HG03354 (cell line): ENCODE data around the gene UACA.
"Not testable (repeated sequence)": the region's sequence is repeated elsewhere in the genome, so short reads cannot be mapped to it uniquely, and the experiment has no call there.

Source experiments
- ATAC-seq: cut with Tn5 transposase; IDR thresholded peaks from one replicate; pipeline ENCODE4 v1.9.1; 2021; ENCODE audit warnings: mild to moderate bottlenecking; ENCODE audit not compliant: unreplicated experiment, poor library complexity, severe bottlenecking

Gene UACA

DNA sequence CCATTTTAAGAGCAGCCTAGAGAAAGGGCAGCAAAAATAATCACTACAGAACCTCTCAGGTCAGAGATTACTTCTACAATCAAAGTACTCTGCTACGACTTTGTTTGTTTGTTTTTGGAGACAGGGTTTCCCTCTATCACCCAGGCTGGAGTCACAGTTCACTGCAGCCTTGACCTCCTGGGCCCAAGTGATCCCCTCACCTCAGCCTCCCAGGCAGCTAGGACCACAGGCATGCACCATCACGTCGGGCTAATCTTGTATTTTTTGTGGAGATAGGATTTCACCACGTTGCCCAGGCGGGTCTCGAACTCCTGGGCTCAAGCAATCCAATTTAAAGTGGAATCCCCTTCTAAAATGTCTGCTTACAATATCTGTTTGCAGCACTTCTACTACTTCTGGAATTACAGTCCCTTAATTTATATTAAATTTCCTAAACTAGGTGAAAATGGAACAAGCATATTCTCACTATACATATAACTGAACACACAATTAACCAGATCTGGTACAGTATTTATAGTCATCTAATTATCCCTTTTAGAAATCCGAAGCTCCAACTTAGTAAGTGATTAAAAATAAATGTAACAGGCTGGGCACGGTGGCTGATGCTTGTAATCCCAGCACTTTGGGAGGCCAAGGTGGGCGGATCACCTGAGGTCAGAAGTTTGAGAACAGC lies 4.4 kb downstream of the UACA start:
- no peak for ATAC-seq

DNA sequence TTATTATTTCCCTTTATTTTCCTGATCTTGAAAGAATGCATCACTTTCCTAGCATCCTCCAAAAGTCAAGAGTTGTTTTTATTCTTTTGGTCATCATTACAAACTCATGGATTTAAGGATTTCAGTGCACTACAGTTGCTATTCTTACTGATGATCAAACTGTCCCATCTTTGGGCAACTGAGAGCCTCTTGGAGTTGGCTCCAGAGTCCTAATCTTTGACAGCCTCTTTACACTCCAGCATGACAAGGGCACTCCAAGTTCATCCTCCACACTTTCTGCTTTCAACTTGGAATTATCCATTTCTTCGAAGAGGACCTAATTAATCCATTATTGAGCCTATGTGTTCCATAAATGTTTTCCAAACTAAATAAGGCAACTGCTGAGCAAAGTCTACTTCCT lies 5.7 kb downstream of the UACA start:
- no peak for ATAC-seq

DNA sequence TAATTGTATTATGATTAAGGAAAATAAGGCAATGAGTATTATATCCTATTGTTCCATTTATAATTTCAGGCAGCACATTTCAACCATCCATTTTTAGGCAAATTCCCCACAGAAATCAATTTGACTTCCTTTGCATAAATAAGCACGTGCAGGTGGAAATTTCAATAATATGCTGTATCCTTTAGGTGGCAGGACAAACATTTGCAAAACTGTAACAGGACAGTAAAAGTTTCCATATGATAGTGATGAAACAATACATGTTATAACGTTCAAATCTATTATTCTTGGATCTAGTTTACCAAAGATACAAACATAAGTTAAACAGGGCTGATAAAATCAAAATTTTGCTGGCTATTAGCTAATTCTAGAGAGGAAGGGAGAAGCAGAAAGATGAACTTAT lies 8.5 kb downstream of the UACA start:
- ATAC-seq = no peak

DNA sequence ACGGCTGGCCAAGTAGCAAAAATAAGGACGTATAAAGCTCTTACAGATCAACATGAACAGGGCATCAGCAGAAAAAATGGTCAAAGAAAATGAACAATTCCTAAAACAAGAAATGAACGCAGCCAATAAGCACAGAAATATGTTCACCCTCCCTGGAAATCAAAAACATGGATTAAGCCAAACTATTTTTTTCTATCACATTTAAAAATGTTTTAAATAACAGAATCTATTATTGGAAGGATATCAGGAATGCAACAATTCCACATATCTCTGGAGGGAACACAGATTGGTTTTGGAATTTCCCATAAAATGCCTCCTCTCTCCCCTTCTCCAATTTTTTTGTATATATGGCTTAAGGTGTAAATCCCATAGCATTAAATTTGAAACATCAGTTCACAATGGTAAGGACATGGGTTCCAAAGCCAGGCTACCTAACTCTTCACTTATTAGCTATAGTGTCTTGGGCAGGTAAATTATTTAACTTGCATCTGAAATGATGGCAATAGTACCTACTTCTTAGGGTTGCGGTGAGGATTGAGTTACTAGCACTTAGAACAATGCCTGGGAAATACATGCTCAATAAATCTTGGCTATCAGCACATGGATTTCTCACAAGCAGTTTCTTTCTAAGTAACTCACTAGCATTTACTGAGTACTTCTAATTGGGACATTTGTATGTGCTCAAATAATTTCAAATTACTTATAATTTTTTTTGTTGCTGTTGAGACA lies 10.1 kb downstream of the UACA start:
- no peak for ATAC-seq

DNA sequence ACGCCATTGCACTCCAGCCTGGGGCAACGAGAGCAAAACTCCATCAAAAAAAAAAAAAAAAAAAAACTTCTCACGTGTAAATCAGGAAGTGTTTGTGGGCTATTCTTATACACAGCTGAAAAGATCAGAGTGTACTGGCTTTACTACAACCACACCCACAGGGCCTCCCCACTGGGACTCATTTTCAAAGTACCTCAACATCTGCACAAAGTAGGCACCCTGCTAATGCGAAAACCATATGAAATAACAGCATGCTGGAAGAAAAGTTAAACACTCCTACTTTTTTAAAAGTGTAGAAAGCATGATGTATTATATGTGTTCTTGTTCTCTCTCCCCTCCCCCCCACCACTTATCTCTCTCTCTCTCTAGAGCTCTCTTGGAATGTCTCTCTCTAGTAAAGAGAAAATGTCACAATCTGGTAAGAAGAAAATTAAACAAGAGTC lies 11.1 kb downstream of the UACA start:
- no peak for ATAC-seq

DNA sequence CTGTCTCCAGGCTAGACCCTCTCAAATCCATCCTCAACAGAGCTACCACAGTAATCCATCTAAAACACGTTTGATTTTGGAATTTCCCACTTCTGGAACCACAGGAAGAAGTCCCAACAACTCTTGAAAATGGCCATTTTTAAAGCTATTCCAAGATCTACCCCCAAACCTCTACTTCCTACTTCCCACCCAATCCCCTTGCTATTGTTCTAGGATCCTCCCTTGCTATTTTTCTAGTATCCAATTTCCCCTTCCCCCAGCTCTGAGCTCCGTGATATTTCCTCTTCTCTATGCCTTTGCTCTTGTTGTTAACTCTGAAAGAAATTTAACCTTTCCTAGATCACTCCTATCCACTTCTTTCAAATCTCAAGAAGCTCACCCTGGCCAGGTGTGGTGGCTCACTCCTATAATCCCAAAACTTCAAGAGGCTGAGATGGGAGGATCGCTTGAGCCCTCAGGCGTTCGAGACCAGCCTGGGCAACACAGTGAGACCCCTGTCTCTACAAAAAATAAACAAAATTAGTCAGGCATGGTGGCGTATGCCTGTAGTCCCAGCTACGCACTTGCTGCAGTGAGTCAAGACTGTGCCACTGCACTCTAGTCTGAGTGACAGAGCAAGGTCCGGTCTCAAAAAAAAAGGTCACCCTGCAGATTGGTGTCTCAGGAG lies 13.0 kb downstream of the UACA start:
- ATAC-seq = no peak

DNA sequence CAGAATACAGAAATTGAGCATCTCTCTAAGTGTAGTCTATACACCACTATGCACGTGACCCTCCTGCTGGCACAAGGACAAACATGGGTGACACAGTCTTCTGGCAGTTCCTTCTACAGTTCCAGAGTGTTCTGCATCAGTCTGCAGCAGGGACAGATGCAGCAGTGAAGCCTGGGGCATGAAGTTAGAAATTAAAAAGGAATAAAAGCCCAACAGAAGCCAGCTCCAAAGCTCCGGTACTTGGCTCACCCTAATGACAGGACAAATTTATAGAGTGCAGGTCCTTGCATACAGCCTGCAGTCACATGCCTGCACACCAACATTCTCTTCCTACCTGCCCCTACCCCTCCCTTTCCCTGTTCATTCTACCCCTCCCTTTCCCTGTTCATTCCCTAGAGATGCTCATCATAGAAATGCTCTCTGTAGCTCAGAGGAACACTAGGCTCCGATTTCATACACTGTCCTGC lies 15.0 kb downstream of the UACA start:
- no peak for ATAC-seq

DNA sequence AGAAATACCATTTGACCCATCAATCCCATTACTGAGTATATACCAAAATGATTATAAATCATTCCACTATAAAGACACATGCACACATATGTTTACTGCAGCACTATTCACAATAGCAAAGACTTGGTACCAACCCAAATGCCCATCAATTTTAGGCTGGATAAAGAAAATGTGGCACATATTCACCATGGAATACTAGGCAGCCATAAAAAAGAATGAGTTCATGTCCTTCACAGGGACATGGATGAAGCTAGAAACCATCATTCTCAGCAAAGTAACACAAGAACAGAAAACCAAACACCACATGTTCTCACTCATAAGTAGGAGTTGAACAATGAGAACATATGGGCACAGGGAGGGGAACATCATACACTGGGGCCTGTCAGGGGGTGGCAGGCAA lies 16.8 kb downstream of the UACA start:
- ATAC-seq = not testable (repeated sequence)

DNA sequence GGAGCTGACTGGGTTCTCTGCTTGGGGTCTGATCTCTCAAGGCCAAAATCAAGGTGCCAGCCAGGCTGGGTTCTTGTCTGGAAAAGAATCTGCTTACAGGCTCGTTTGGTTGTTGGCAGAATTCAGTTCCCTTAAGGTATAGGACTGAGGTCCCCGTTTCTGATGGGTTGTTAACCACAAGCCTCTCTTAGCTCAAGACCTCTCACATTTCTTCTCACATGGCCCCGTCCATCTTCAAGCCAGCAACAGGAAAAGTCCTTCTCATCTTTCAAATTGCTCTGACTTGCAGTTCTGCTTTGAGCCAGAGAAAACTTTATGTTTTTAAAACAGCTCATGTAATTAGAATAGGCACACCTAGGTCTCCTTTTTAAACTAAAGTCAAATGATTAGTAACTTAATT lies 20.4 kb downstream of the UACA start:
- no peak for ATAC-seq

DNA sequence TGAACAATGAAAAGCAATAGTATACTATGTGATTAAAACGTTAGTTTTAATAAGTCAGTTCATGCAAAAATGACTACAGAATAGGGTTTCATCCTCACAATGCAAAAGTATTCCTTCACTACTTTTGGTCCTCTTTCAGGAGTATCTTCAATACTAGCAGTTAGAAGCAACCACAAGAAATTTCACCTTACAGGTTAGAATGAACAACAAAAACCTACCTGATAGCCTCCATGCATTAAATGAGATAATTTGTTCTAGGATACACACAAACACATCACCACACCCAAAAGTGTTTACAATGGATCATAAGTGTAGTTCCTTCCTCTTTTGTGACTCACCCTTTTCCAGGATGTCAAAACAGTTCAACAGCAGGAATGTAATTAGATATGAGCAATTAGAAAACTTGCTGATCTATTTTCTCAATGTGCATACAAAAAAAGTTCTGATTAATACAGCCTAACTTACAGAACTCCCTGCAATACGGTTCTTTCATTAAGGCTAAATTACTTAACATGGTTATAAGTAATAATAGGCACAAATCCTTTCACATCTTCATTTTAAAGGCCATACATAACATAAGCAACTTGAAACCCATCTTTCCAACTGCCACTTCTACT lies 21.6 kb downstream of the UACA start:
- ATAC-seq = no peak

DNA sequence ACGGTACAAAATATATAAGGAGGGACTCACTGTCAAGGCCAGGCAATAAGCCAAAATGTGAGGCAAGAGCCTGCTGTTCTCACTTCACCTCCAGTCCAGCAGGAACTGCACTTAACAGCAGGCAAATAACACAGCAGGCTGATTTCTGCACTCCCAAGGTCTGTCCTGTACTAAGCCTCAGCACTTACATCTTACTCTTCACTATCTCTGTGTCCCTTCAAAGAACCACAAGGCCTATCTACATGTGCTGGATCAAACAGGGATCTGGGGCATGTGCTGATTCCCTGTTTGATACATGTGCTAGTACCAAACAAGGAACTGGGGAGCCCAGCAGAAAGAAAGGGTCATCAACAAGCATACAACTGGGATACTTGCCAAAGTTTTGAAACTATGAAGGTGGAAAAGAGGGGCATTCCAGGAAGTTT lies 22.2 kb downstream of the UACA start:
- no peak for ATAC-seq

DNA sequence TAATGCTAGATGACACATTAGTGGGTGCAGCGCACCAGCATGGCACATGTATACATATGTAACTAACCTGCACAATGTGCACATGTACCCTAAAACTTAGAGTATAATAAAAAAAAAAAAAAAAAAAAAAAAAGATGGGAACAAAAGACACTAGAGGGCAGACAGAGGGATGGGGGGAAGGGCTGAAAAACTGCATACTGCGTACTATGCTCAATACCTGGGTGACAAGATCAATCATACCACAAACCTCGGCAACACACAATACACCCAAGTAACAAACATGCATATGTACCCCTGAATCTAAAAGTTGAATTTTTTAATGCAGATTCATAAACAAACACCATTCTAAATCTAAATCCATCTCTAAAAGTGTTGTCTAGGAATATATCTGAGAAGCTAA lies 28.3 kb downstream of the UACA start:
- not testable (repeated sequence) for ATAC-seq

DNA sequence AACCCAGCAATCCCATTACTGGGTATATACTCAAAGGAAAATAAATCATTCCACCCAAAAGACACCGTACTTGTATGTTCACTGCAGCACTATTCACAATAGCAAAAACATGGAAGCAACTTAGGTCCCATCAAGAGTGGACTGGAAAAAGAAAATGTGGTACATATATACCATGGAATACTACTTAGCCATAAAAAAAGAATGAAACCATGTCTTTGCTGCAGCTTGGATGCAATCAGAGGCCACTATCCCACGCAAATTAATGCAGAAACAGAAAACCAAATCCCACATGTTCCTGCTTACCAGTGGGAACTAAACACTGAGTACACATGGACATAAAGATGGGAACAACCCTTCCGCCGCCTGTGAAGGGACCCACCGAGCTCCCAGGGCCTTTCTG lies 34.2 kb downstream of the UACA start:
- no peak for ATAC-seq

DNA sequence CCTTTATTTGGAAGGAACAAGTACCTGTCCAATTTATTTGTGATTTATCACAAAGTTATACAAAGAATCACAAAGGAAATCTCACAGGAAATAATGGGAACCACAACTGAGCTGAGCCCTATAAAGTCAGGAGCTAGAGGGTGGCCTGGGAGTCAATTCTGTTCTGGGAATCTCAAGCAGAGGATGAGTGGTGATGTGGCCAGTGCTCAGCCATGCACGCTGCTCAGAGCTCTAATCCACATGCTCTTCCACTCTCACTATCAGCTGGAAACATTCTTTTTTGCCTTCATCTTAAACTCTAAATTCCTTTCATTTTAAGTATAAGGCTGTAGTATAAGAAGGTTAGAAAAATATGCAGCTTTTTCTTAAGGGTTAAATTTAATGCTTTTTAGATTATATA lies 36.6 kb downstream of the UACA start:
- ATAC-seq = no peak

DNA sequence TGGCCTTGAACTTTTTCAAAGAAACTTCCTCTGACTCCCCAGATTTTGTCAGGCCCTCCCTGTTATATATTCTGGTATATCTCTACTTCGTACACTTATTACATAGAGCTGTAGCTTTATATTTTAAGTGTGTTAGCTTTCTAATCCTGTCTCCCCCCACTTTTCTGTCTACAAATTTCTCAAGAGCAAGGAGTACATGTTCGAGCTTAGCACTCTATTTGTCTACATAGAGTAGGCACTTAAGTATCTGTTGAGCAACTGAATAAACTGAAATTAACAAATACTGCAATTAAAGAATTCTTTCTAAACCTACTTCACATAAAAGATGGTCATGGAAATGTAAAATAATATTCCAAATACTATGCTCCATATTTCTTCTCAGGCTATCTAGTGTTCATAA lies 39.4 kb downstream of the UACA start:
- ATAC-seq = no peak

DNA sequence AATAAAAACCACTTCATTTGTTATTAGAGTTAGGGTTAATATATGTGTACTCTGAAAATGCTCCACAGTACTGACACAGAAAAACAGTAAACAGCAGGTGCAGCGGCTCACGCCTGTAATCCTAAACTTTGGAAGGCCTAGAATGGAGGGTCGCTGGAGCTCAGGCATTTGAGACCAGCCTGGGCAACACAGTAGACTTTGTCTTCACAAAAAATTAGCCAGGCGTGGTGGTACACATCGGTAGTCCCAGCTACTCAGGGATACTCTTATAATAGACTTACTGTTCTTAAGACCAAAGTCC lies 40.3 kb downstream of the UACA start:
- ATAC-seq = no peak

DNA sequence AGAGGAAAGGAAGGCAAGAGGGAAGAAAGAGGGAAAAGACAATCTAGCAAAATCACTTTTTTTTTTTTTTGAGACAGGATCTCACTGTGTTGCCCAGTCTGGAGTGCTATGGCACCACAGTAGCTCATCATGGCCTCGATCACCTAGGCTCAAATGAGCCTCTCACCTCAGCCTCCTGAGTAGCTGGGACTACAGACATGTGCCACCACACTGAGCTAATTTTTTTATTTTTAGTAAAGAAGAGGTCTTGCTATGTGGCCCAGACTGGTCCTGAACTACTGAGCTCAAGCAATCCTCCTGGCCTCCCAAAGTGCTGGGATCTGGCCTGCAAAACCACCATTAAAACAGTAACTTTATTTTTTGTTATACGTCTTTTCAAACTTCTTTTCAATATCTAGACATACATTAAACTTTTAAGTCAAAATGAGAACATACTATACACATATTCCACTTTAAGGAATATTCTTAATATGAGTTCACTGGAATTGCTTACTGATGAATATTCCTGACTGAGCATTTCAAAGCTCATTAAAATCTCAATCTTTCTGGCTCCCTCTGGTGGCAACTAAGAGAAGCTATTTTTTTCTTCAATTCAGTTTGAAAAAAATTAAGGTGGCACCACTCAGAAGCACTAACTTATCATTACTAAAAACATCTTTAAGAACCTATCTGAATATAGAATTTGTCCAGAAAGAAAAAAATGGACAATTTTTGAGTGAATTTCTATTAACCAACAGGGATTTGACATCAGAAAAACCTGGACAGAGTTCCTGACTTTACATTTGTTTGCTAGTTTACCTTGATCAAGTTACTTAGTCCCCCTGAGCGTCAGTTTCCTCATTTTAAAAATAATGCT lies 40.9 kb downstream of the UACA start:
- no peak for ATAC-seq

DNA sequence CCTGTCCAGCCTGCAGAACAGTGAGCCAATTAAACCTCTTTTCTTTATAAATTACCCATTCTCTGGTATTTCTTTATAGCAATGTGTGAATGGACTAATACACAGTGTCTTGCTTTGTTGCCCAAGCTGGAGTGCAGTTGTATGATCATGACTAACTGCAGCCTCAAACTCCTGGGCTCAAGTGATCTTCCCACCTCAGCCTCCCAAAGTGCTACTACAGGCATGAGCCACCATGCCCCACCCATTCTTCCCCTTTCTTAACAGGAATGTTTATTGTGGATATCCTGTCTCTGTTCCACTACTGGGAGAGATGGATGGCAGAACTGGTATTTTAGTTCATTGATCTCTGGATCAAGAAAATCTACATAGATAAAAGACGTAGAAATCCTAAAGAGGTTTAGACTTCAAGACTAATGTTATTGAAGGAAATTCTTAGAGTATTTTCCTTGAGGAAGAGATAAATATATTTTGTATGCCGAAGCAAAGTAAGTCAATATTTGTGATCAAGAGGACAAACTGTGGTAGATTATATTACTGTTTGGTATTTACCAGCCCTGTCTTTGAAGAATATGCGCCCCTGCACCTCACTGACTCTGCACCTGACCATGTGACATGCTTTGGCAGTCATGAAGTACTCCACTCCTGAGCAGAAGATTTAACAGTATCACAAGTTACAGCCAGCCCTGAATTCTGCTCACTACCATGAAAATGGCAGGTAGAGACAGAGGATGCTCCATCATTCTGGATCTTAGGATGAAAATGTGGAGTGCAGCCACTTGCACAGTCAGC lies 42.9 kb downstream of the UACA start:
- no peak for ATAC-seq

DNA sequence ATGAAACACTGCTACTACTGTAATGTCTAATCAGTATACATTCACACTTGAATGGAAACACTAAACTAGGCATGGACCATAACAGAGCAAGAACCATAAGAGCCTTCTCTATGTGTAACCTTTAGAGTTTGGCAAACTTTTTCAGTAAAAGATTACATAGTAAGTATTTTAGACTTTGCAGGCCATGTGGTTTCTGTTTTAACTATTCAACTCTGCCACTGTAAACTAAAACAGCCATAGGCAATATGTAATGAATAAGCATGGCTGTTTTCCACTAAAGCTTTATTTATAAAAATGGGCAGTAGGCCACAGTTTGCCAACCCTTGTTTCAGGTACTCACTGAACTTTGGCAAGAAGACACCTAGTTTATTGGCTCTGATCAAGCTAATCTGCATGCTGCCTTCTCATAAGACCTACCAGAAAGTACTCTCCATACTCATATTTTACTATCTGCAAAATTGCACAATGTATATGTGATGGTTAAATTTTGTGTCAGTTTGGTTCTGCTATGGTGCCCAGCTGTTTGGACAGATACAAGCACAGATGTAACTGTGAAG lies 46.0 kb downstream of the UACA start:
- ATAC-seq = no peak
